Measurements from ENCODE around the gene LAMA3.

Gene LAMA3

GRCh38 chr18:23855721-23856120, 166.5 kb downstream of the LAMA3 start:
- DNase-seq = no peak

GRCh38 chr18:23856466-23857163, 167.4 kb downstream of the LAMA3 start:
- no peak for DNase-seq

DNA sequence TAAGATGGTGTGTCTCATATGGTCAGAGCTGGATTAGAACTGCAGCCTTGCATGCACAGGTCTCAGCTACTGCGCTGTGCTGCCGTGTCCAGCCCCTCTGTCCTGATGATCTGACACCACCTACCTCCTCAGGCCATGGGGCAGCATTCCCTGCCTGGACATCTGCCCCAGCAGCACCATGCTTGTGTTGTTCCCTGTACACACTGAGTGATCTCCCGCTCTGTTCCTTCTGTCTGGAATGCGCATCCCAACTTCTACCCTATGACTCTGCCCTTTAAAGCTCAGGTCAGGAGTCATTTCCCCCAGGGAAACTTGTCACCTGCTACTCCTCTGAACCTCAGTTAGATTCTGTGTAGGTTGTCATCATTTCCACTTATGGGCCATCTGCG, 167.9 kb downstream of the LAMA3 start:
- DNase-seq = no peak

GRCh38 chr18:23857756-23858155, 168.5 kb downstream of the LAMA3 start:
- no peak for DNase-seq

DNA sequence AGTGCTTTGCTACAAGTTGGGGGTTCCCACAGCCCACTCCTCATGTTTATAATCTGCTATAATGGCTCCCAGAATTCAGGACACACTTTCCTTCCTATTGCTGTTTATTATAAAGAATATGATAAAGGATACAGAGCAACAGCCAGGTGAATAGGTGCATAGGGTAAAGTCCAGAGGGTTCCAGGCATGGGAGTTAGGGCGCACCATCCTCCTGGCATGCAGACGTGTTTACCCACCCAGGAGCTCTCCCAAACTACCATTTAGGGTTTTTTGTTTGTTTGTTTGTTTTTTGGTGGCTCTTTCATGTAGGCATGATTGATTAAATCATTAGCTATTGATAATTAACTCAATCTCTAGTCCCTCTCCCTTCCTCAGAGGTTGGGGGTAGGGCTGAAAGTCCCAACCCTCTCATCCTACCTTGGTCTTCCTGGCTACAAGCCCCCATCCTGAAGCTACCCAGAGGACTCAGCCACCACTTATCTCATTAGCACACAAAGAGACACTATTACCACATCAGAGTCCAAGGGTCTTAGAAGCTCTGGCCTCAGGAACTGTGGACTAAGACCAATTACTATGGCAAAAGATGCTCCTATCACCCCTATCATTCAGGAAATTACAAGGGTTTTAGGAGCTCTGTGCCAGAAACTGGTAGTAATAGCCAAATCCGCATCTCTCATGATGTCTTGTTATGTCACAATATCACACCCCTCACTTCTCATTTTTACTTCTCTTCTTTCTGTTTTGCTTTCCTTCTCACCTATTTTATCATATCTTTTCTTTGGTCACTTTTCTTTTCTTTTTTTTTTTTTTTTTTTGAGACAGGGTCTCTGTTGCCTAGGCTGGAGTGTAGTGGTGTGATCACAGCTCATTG, 170.4 kb downstream of the LAMA3 start:
- DNase-seq = no peak

GRCh38 chr18:23861326-23861725, 172.1 kb downstream of the LAMA3 start:
- no peak for DNase-seq

- DNase-seq = peak; percentile 66
Measured at GRCh38 chr18:23861805-23862470, 172.7 kb downstream of the LAMA3 start.

DNA sequence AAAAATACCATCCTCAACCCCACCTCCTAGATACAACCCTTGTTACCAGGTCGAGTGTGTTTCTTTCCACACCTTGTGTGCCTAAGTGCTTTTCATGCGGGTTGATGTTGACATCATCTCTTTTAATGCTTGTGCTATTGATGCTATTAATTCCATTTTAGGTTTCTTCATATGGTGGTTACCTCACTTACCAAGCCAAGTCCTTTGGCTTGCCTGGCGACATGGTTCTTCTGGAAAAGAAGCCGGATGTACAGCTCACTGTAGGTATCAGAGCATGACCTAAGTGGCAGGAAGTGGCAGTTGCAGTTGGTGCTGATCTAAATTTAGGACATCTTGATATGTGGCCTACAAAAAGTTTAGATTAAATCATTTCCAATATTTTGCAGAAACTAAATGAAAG, 175.4 kb downstream of the LAMA3 start:
- no peak for DNase-seq

- no peak for DNase-seq
Measured at GRCh38 chr18:23867006-23867405, 177.8 kb downstream of the LAMA3 start.

GRCh38 chr18:23868136-23868785, 179.0 kb downstream of the LAMA3 start:
- DNase-seq = no peak

DNA sequence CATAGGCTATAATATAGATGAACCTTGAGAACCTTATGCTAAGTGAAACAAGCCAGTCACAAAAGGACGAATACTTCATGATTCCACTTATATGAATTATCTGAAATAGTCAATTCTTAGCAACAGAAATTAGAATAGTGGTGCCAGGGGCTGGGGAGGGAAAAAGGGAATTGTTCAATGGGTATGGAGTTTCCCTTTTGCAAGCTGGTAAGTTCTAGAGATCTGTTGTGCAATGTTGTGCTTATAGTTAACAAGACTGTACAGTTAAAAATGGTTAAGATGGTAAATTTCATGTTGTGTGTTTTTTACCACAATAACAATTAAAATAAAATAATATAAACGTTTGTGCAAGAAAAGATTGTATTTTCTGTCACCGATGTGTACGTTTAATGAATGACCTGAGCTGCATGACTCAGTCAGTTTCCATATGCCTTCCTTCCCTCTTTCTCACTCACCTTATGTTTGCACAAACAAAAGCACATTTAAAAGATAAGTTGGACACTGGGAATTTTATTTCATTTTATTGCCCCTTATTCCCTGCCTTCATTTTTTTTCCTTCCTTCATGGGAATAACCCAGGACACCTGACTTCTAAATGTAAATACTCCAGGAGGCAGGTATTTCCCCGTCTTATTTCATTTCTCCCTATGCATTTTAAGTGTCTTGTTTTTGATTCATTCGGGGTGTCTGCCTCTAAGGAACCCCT, 181.6 kb downstream of the LAMA3 start:
- no peak for DNase-seq

- DNase-seq = no peak
Measured at GRCh38 chr18:23871410-23871809, 182.2 kb downstream of the LAMA3 start.

GRCh38 chr18:23872701-23873550, 183.7 kb downstream of the LAMA3 start:
- DNase-seq = no peak

DNA sequence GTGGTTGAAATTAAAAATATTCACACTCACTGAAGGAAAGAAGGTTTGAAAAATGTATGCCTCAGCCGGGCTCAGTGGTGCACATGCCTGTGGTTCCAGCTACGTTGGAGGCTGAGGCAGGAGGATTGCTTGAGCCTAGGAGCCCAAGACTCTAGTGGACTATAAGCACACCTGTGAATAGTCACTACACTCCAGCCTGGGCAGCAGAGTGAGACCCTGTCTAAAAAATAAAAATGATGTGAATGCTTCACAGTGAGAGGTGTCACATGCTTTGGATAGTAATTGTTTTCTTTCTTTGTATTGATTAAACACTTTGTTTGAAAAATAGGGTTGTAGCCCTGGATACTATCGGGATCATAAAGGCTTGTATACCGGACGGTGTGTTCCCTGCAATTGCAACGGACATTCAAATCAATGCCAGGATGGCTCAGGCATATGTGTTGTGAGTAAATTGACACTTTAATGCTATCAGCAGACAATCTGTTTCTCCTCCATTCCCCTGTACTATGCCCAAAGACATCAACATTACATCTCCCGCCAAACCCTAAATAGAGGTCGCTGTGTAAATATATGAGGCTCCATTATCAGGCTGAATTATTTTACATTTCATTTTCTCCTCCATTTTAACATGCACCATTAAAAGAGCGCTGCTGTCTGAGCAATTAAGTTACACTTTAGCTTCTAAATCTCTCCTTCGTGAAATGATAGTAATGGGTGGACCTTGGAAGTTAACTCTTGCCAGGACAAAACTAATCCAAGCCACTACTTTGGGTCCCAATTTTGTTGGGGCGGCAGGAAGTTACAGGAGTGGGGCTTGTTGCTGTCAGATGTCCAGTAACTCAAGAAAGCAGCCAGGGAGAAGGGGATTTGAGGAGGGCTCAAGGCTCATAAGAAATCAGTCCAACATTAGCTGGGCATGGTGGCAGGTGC, 187.0 kb downstream of the LAMA3 start:
- DNase-seq = no peak

GRCh38 chr18:23876921-23877320, 187.7 kb downstream of the LAMA3 start:
- no peak for DNase-seq

DNA sequence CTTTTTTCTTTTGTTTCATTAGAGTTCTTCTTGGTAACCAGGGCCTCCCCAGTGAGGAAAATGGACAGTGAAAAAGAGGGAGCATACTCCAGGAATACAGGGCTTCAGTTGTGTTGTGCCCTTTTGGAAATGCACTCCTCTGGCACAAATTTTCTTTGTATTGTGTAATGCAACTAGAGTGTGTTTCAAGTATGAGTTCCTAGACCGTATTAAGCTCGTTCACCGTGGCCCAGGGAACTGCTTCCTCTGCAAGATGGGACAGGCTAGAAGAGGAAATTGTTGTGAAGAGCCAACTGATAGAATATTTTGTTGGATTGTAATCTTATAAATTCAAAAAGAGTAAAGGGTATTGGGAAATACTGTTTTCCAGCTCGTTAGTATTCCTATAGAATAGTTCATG, 188.1 kb downstream of the LAMA3 start:
- DNase-seq = no peak

- no peak for DNase-seq
Measured at GRCh38 chr18:23878336-23878900, 189.2 kb downstream of the LAMA3 start.

GRCh38 chr18:23879126-23879525, 189.9 kb downstream of the LAMA3 start:
- no peak for DNase-seq

GRCh38 chr18:23879544-23879943, 190.3 kb downstream of the LAMA3 start:
- DNase-seq = no peak

- DNase-seq = no peak
Measured at GRCh38 chr18:23879966-23880565, 190.8 kb downstream of the LAMA3 start.

All from amniotic stem cell (primary cell).